GM12875 (cell line): ENCODE measurements around the gene COG4.

Experiments
- H3K4me3 ChIP-seq: one replicate; pipeline ENCODE4 v1.5.1; 2011; ENCODE audit warnings: low read depth, low read length, control low read depth
- TF ChIP-seq, protein P1 (sequence below): IDR thresholded peaks from 2 replicates; pipeline ENCODE4 v1.5.1; 2011; ENCODE audit warnings: low read depth, mild to moderate bottlenecking, control low read depth, inconsistent platforms, low read length, moderate library complexity, borderline replicate concordance; ENCODE audit not compliant: insufficient read depth

Gene COG4

DNA sequence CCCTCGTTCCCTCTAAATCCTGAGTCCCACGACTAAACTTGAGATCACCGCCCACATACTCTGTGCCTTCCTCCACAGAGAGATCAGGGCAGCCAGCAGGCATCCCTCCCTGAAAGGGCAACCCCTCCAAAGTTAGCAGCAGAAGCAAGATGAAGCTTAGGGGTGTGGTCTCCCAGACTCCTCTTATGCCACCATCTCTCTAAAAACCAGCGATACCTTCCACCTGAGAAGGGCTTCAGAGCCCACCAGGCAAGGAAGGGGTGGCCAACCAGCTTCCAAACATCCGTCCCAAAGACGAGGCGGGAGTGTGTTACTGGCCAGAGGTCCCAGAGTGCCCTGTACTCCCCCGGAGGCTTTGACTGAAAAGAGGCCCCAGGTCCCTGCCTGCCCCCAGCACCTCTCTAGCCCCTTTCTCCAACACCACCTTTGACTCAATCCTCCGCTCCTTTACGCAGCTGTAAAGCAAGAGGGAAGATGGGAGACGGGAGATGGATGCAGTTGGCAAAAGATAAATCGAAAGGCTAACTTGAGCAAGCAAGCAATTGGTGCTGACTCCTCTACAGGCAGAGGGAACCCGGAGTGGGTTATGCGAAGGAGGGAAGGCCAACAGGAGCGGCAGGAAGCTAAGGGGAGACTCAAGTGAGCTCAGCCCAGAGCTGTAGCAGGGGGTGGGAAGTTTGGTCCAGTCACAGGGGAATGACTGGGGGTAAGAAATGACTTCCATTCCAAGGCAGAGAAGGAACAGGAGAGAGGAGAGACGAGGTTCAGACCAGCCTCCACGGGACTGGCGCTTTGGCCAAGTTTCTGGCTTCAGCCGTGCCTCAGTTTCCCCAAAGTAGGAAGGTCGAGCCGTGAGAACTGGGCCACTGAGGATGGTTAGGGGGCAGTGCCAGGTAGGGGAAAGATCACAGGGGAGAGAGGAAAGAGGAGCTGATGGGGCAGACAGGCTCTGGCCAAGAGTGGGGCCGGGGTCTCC, 85.5 kb downstream of the COG4 start:
- peak overlapping the region; percentile 95 for H3K4me3 ChIP-seq
- TF ChIP-seq, protein P1, sequence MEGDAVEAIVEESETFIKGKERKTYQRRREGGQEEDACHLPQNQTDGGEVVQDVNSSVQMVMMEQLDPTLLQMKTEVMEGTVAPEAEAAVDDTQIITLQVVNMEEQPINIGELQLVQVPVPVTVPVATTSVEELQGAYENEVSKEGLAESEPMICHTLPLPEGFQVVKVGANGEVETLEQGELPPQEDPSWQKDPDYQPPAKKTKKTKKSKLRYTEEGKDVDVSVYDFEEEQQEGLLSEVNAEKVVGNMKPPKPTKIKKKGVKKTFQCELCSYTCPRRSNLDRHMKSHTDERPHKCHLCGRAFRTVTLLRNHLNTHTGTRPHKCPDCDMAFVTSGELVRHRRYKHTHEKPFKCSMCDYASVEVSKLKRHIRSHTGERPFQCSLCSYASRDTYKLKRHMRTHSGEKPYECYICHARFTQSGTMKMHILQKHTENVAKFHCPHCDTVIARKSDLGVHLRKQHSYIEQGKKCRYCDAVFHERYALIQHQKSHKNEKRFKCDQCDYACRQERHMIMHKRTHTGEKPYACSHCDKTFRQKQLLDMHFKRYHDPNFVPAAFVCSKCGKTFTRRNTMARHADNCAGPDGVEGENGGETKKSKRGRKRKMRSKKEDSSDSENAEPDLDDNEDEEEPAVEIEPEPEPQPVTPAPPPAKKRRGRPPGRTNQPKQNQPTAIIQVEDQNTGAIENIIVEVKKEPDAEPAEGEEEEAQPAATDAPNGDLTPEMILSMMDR, result no peak

DNA sequence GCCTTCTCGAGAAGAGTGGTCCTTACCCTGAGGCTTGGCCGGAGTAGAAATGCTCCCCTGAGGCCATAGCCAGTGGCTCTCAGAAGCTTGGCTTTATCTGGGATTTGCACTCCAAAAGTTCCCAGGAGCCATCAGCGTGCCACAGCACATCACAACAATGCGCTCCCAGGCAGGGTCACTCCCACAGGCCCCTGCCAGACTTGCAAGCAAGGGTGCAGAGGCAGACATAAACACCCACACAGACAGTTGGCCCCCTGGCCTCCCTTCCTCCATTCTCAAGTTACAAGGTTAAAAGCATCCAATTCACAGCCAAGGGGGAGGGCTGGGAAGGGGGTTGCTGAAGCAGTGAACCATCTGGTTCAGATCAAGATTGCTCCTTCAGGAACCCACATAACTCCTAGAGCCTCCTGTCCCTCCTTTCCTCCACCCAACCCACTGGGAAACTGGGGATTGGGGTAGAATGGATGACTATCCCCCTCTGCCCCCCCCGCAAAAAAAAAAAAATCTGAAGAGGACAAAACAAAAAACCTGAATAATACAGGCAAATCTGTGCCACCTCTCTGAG, 86.3 kb downstream of the COG4 start:
- H3K4me3 ChIP-seq, result peak overlapping the region; percentile 95
- TF ChIP-seq, protein P1, result no peak

DNA sequence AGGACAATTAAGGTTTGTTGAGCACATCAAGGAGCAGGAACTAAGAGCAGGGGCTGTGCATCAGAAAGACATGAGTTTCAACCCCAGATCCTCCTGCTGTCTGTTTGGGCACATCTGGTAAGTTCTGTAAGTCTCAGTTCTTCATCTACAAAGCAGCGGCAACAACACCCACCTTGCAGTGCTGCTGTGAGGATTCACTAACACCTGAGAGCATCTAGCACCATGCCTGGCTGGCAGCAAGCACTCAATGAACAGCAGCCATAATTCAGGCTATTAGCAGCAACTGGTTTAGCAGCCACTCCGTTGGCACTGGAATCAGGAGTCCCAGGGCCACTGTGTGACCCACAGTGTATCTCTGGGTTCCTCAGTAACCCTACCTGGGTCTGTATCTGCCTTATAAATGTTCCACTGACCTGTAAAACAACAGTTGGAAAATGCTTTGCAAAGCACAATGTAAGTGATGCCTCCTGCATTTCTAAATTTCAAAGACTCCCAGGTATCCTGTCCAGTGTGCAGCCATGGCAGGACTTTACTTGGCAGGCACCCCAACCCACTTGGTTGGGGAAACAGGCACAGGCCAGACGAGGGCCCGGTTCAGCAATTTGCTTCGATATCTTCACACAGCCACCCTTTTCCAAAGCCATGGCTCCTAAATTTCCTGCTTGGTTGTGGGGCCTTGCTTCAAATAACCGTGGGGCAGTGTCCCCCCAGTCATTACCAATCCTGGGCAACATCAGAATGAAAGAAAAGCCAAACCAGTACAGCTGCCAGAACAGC, 88.7 kb downstream of the COG4 start:
- no peak overlapping the region for H3K4me3 ChIP-seq
- TF ChIP-seq, protein P1, result no peak

DNA sequence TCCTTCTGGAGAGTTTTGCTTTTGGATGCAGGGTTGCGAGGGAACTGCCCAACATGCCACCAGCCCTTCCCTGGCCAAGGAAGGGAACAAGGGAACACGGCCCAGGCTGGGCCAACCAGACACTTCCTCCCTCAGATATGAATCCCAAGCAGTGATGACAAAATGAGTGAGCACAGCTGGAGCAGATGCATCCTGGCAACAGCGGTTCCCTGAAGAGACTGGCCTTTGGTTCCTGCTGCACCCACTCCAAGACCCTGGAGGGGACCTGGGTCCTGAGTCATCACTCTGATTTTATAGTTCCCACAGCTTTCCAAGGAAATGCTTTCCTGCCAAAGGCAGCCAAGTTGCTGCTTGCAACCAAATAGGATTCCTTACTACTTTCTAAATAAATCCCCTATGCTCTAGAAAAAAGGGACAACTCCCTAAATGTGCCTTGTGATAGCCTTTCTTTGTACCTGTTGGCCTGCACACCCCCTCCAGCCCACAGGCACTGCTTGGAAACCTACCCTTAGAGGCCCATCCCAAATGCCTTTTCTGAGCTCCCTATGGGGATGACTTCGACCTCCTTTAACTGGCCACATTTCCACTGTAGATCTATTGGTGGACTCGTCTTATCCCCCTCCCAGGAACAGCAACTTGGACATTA, 89.8 kb downstream of the COG4 start:
- H3K4me3 ChIP-seq, result peak overlapping the region; percentile 22
- TF ChIP-seq, protein P1, result no peak

DNA sequence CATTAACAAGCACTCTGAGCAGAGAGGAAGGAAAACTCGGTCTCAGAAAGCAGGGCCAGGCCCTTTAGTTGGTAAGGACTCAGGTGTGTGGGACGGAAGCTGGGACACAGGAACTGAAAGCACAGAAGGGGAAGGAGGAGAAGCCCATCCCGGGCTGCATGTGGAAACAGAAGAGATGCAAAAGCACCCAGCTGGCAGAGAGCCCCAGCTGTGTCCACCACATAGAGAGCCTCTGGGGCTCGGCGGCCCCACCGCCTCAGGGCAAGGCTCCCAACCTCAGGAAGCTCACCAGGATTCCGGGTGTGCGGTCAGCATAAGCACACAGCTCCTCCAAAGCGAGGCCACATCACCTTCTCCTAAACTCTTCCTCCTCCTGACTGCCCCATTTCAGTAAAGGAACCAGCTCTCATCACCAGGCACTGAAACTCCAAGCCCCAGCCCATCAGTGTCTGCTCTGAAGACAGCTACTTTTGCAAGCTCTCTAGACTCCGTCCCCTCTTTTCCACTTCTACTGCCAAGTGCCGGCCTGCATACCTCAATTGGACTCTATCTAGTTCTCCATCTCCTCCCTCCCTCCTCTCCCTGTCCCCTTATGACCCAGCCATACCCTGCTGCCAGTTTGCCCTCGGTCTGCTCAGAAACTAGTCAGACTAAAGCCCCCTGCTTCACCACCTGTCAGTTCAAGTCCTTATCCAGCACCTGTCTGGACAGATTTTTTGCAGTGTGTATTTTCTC, 90.5 kb downstream of the COG4 start:
- peak overlapping the region; percentile 22 for H3K4me3 ChIP-seq
- TF ChIP-seq, protein P1, result no peak

DNA sequence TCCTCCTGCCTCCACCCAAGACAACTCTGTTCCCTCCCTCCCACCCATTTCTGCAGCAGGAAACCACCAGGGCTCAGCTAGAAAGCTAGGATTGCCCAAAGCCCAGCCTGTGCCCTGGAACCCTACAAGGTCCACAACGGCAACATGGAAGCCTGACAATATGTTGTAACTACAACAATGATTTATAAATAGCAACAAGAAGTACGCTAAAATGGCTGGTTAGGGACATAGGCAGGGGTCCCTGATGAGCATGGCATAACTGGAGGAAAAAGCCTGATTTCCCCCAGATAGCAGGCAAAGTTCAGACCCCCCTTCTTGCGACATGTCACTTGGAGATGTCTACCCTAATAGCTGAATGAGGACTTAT, 91.0 kb downstream of the COG4 start:
- no peak overlapping the region for H3K4me3 ChIP-seq
- TF ChIP-seq, protein P1, result no peak
